Naive thymus-derived CD4-positive, alpha-beta T cell (primary cell): ENCODE measurements around the gene YBX2. TPM values are rescaled to one million over a fixed set of nuclear protein-coding genes. Genes with fewer than 3 reads are reported as not detected.
A peak's percentile ranks its signal among the peaks of the same experiment; 100 is the strongest.

ENCODE experiments used
- ATAC-seq: fragments of 150-1000 bp; cut with Tn5 transposase; 2 replicates; pipeline ENCODE4 v1.10.0; 2021; ENCODE audit warnings: mild to moderate bottlenecking, moderate library complexity
- CTCF ChIA-PET: fragments of 350-600 bp; sonication (Branson Sonifier 250); formaldehyde crosslinking; loops from one replicate; lab custom pipeline; 2021; ENCODE audit warnings: antibody characterized with exemption; lab: Charles Lee
- POLR2A ChIA-PET: fragments of 350-600 bp; sonication (Branson Sonifier 250); formaldehyde crosslinking; loops from one replicate; lab custom pipeline; 2021; ENCODE audit warnings: antibody characterized with exemption, inconsistent platforms; lab: Charles Lee
- DNase-seq, 9 donors: peaks; one replicate each; pipeline versions ENCODE4 v3.0.0 to v3.0.0-alpha.2; 2020 to 2022; ENCODE audit warnings: mixed read lengths in 1 of 9
- H3K27ac ChIP-seq: one replicate; pipeline ENCODE4 v1.7.0; 2013; ENCODE audit warnings: mild to moderate bottlenecking, low read depth, low read length, moderate library complexity
- H3K27me3 ChIP-seq, 2 donors: one replicate each; pipeline ENCODE4 v1.7.0; 2013; ENCODE audit warnings: low read length in 2 of 2, mild to moderate bottlenecking in 2 of 2, moderate library complexity in 2 of 2; ENCODE audit not compliant: control insufficient read depth in 2 of 2, insufficient read depth in 2 of 2
- H3K36me3 ChIP-seq, 3 experiments: 1 replicate in 2 of 3; 2 replicates in 1 of 3; pipeline ENCODE4 v1.7.0; 2013; ENCODE audit warnings: low read length in 3 of 3, mild to moderate bottlenecking in 3 of 3, moderate library complexity in 1 of 3; ENCODE audit not compliant: insufficient read depth in 3 of 3, control insufficient read depth in 2 of 3
- H3K4me1 ChIP-seq, 2 donors: one replicate each; pipeline ENCODE4 v1.7.0; 2013; ENCODE audit warnings: low read length in 2 of 2, mild to moderate bottlenecking in 2 of 2, moderate library complexity in 1 of 2; ENCODE audit not compliant: control insufficient read depth in 2 of 2, insufficient read depth in 2 of 2
- H3K4me3 ChIP-seq: 2 replicates; pipeline ENCODE4 v1.7.0; 2013; ENCODE audit warnings: mild to moderate bottlenecking, low read length
- H3K9me3 ChIP-seq, 3 experiments: 1 replicate in 2 of 3; 2 replicates in 1 of 3; pipeline ENCODE4 v1.7.0; 2013; ENCODE audit warnings: low read length in 3 of 3; ENCODE audit not compliant: control insufficient read depth in 2 of 3
- H3K27ac Mint-ChIP-seq, 9 donors: one replicate each; pipeline ENCODE4 v1.8.0; 2020 to 2022; ENCODE audit warnings: mixed read lengths in 9 of 9, mild to moderate bottlenecking in 8 of 9, moderate library complexity in 5 of 9, inconsistent platforms in 2 of 9
- H3K27me3 Mint-ChIP-seq, 5 donors: one replicate each; pipeline ENCODE4 v1.8.0; 2021 to 2022; ENCODE audit warnings: mixed read lengths in 5 of 5, mild to moderate bottlenecking in 1 of 5
- H3K36me3 Mint-ChIP-seq, 5 donors: one replicate each; pipeline ENCODE4 v1.8.0; 2020 to 2022; ENCODE audit warnings: mixed read lengths in 5 of 5, mild to moderate bottlenecking in 3 of 5, inconsistent platforms in 1 of 5
- H3K4me1 Mint-ChIP-seq, 7 donors: one replicate each; pipeline ENCODE4 v1.8.0; 2020 to 2022; ENCODE audit warnings: mixed read lengths in 7 of 7, mild to moderate bottlenecking in 3 of 7, inconsistent platforms in 1 of 7
- H3K4me3 Mint-ChIP-seq, 10 donors: one replicate each; pipeline ENCODE4 v1.8.0; 2020 to 2022; ENCODE audit warnings: mild to moderate bottlenecking in 10 of 10, mixed read lengths in 10 of 10, moderate library complexity in 6 of 10, inconsistent platforms in 2 of 10
- H3K9me3 Mint-ChIP-seq, 11 donors: one replicate each; pipeline ENCODE4 v1.8.0; 2020 to 2022; ENCODE audit warnings: mixed read lengths in 11 of 11, mild to moderate bottlenecking in 4 of 11, inconsistent platforms in 1 of 11, moderate library complexity in 1 of 11
- intact Hi-C, 2 donors: fragments of 100-400 bp; cut with micrococcal nuclease; formaldehyde crosslinking; loops; one replicate each; pipeline ENCODE4 v1.15.1; 2023
- polyA plus RNA-seq, 2 donors: library from polyadenylated mRNA; unstranded; fragments of 300-500 nt; fragmentation: Illumina TruSeq; gene quantifications; one replicate each; pipeline ENCODE4 v1.2.3, GENCODE V29; 2021
- total RNA-seq, 6 experiments: library from RNA in 5 of 6; stranded (reverse) in 5 of 6; gene quantifications; 1 replicate in 5 of 6; 2 replicates in 1 of 6; pipeline ENCODE4 v1.2.3 and lab custom pipeline; 2021 to 2026

The YBX2 gene
- total and polyA plus RNA-seq, 7 experiments from 2014 or later = 0.27 to 0.64 (median 0.40) TPM; not detected in 4

DNA sequence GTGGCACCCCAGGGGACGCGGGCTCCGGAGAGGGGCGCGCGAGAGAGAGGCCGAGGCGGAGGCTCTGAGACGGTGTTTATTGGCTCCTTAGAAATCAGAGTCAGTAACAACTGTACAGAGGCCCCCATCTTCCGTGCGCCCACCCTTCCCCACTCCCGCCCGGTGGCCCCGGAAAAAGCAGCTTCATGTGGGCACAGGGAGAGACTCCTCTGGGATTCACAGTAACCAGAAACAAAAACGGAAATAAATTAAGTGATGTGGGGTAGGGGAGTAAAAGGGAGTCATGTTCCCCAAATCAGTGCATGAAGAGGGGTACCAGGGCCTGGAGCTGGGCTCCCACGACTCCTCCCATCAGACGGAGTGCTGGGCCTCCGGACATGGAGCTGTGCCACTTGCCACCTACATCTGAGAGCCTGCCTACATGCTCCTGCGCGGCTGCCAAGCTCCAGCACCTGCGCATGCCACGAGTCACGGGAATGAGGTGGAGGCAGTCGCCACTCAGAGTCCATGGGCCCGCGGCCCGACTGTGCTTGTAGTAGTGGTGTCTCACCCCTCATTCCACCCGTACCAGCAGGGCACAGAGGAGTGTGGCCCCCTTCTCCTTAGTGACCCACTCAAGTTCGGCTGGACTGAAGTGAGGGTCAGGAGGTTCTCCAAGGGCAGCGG is 21.3 kb upstream of the YBX2 start:
- DNase-seq = no peak
- Histone ChIP-seq H3K36me3 (peaks cover 24 to 64% (median 36%) of the 10 kb centered on the region in 3 experiments), H3K27me3 (no peaks in the 10 kb centered on the region), H3K9me3 (no peaks in the 10 kb centered on the region), H3K27ac (peak overlapping the region; percentile 87), H3K4me1 (peaks cover 22 to 27% of the 10 kb centered on the region in 2 donors), H3K4me3 (peak overlapping the region; percentile 85)
- H3K27ac Mint-ChIP-seq = peak overlapping the region; percentile 85 to 97 (median 95)
- no peaks in the 10 kb centered on the region for H3K27me3 Mint-ChIP-seq
- intact Hi-C loops = loop anchor here (1.0 to 2.0 kb wide), 4 partner anchors 8 to 89 kb away; partner anchors contain the start of genes EIF5A (in 2 of the 2), NEURL4 (in 2 of the 2) and TMEM256 (in 1 of the 2)
- no peak for ATAC-seq
- H3K4me3 Mint-ChIP-seq = peak overlapping the region; percentile 85 to 96 (median 90)
- peaks cover 0 to 5% (median 0%) of the 10 kb centered on the region in 11 donors for H3K9me3 Mint-ChIP-seq
- H3K36me3 Mint-ChIP-seq = peaks cover 7 to 43% (median 20%) of the 10 kb centered on the region in 5 donors
- ChIA-PET CTCF (interaction anchor here (1.4 to 1.5 kb wide), 2 partner anchors 10 to 17 kb away, joined by 3 to 5 read pairs; no protein-coding TSS in a partner anchor), POLR2A (interaction anchor here (0.6 to 11.5 kb wide), 14 partner anchors 10 to 299 kb away, joined by 3 to 336 read pairs (median 3); partner anchors contain the start of genes ACAP1, FXR2, MPDU1 and NEURL4)
- H3K4me1 Mint-ChIP-seq = peaks cover 29 to 55% (median 47%) of the 10 kb centered on the region in 7 donors

DNA sequence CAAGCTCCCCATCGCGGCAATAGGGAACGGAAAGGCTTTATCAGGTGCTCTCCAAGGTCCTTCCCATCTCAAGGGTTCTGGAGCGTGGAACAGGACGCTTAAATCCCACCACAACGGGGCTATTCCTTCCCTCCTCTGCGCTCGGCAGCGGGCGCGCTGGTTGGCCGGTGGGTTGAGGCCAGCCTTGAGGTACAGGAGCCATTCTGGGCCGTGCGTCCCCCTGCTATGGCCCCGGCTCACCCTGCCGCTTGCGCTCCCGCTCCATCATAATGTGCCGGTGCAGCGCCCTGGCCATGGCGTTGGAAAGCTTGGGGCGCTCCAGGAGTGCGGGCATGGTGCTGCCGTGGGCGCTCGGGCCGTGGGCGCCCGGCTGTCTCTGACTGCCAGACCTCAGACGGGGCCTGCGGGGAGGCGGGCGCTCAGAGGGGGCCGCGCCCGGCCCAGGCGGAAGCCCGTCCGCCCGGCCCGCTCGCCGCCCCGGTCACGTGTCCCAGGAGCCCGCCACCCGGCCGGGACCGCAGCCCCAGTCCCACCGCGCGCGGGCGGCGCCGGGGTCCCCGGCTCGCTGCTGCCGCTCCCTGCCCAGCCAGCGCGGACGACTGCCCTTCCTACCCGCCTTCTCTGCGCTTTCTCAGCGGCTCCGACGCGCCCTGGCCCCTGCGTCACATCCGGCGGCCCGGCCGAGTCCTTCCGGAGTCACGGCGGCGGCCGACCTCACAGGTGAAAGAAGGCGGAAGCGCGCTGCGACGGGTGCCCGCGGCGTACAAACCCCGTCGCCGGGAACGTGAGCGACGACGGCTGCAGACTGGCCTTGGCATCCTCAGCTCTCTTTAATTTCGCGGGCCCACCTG is 20.5 kb upstream of the YBX2 start, which contains the start of gene GPS2:
Gene GPS2, minus strand, starts transcription at position 642 of the 851 bp plus-strand sequence. Its CDS starts 308 bp downstream, at position 334.
- peak within 1 kb of the TSS; percentile 85 to 96 (median 90) for H3K4me3 Mint-ChIP-seq
- H3K27ac Mint-ChIP-seq = peak within 1 kb of the TSS; percentile 85 to 97 (median 95)
- peaks cover 36 to 63% (median 54%) of the 10 kb centered on the region in 7 donors for H3K4me1 Mint-ChIP-seq
- ChIA-PET CTCF (interaction anchor here (1.1 to 1.9 kb wide), 5 partner anchors 10 to 21 kb away, joined by 3 to 5 read pairs (median 4); partner anchors contain the start of genes ACAP1 and NEURL4), POLR2A (interaction anchor here (0.5 to 11.5 kb wide), 18 partner anchors 10 to 300 kb away, joined by 3 to 336 read pairs (median 3); partner anchors contain the start of genes ACAP1, FXR2, MPDU1 and NEURL4)
- Histone ChIP-seq H3K27me3 (no peaks in the 10 kb centered on the region), H3K9me3 (no peaks in the 10 kb centered on the region), H3K4me1 (peaks cover 30 to 35% of the 10 kb centered on the region in 2 donors), H3K4me3 (peak within 1 kb of the TSS; percentile 85), H3K36me3 (peaks cover 32 to 64% (median 38%) of the 10 kb centered on the region in 3 experiments), H3K27ac (peak within 1 kb of the TSS; percentile 87)
- peaks cover 14 to 50% (median 27%) of the 10 kb centered on the region in 5 donors for H3K36me3 Mint-ChIP-seq
- DNase-seq = peak; percentile 90 to 95 (median 93)
- no peaks in the 10 kb centered on the region for H3K27me3 Mint-ChIP-seq
- peaks cover 0 to 7% (median 0%) of the 10 kb centered on the region in 11 donors for H3K9me3 Mint-ChIP-seq
- intact Hi-C loops = loop anchor here (1.0 to 2.0 kb wide), 4 partner anchors 8 to 90 kb away; partner anchors contain the start of genes EIF5A (in 2 of the 2), NEURL4 (in 2 of the 2) and TMEM256 (in 1 of the 2)
- ATAC-seq = peak; percentile 88

GRCh38 chr17:7313890-7314718 is 19.7 kb upstream of the YBX2 start:
- Mint-ChIP-seq H3K9me3 (peaks cover 0 to 7% (median 0%) of the 10 kb centered on the region in 11 donors), H3K36me3 (peaks cover 14 to 59% (median 36%) of the 10 kb centered on the region in 5 donors), H3K27ac (peak overlapping the region; percentile 67 to 96 (median 90)), H3K4me1 (peaks cover 43 to 71% (median 63%) of the 10 kb centered on the region in 7 donors), H3K27me3 (no peaks in the 10 kb centered on the region), H3K4me3 (peak overlapping the region; percentile 76 to 96 (median 86))
- no peaks in the 10 kb centered on the region for H3K27me3 ChIP-seq
- ChIA-PET POLR2A (interaction anchor here (0.9 to 11.5 kb wide), 9 partner anchors 10 to 270 kb away, joined by 3 to 336 read pairs (median 5); partner anchors contain the start of genes ACAP1, MPDU1, NEURL4 and SLC2A4), CTCF (interaction anchor here (0.7 to 1.9 kb wide), 4 partner anchors 15 to 132 kb away, joined by 3 to 4 read pairs (median 4); partner anchors contain the start of genes ACAP1 and NEURL4)
- H3K9me3 ChIP-seq = no peaks in the 10 kb centered on the region
- DNase-seq = no peak
- peaks cover 38 to 43% of the 10 kb centered on the region in 2 donors for H3K4me1 ChIP-seq
- intact Hi-C loops = loop anchor here (2.0 kb wide), 2 partner anchors 37 to 91 kb away; partner anchors contain the start of gene TMEM256 (in 1 of the 2)
- H3K27ac ChIP-seq = peak overlapping the region; percentile 87
- peak overlapping the region; percentile 85 for H3K4me3 ChIP-seq
- ATAC-seq = no peak
- peaks cover 37 to 71% (median 45%) of the 10 kb centered on the region in 3 experiments for H3K36me3 ChIP-seq

- no peak overlapping the region for H3K4me3 ChIP-seq
- DNase-seq = no peak
- Mint-ChIP-seq H3K4me1 (peaks cover 46 to 77% (median 68%) of the 10 kb centered on the region in 7 donors), H3K27me3 (peaks cover 0 to 3% (median 0%) of the 10 kb centered on the region in 5 donors), H3K27ac (peak overlapping the region; percentile 46 to 96 (median 90)), H3K4me3 (peak overlapping the region; percentile 13 to 96 (median 84)), H3K36me3 (peaks cover 14 to 58% (median 44%) of the 10 kb centered on the region in 5 donors), H3K9me3 (peaks cover 0 to 7% (median 0%) of the 10 kb centered on the region in 11 donors)
- ChIA-PET CTCF (interaction anchor here (0.7 to 1.9 kb wide), 6 partner anchors 16 to 133 kb away, joined by 3 to 7 read pairs (median 4); partner anchors contain the start of genes ACAP1 and NEURL4), POLR2A (interaction anchor here (0.8 to 11.5 kb wide), 8 partner anchors 9 to 71 kb away, joined by 3 to 336 read pairs (median 5); partner anchors contain the start of genes ACAP1, CTDNEP1, NEURL4 and SLC2A4)
- peaks cover 39 to 44% of the 10 kb centered on the region in 2 donors for H3K4me1 ChIP-seq
- H3K27ac ChIP-seq = peak overlapping the region; percentile 87
- intact Hi-C loops = no loop called here
- no peak for ATAC-seq
- no peaks in the 10 kb centered on the region for H3K27me3 ChIP-seq
- H3K36me3 ChIP-seq = peaks cover 37 to 66% (median 45%) of the 10 kb centered on the region in 3 experiments
- H3K9me3 ChIP-seq = no peaks in the 10 kb centered on the region
Observed at GRCh38 chr17:7313088-7313889, 18.9 kb upstream of the YBX2 start.
